GM23248 (cell line): ENCODE measurements around the gene PLIN3.
"Not testable (repeated sequence)": the region's sequence is repeated elsewhere in the genome, so short reads cannot be mapped to it uniquely, and the experiment has no call there.

Experiments
- EZH2 ChIP-seq: fragments of 200-600 bp; sonication (generic); IDR thresholded peaks from 2 replicates; pipeline ENCODE4 v1.6.1; 2018; ENCODE audit warnings: antibody characterized with exemption, mild to moderate bottlenecking; ENCODE audit not compliant: insufficient read depth, poor library complexity, severe bottlenecking
- EZH2phosphoT487 ChIP-seq: fragments of 200-600 bp; sonication (generic); IDR thresholded peaks from 2 replicates; pipeline ENCODE4 v1.6.1; 2018; ENCODE audit warnings: antibody characterized with exemption, moderate library complexity, mild to moderate bottlenecking, low read depth; ENCODE audit not compliant: insufficient read depth

DNA sequence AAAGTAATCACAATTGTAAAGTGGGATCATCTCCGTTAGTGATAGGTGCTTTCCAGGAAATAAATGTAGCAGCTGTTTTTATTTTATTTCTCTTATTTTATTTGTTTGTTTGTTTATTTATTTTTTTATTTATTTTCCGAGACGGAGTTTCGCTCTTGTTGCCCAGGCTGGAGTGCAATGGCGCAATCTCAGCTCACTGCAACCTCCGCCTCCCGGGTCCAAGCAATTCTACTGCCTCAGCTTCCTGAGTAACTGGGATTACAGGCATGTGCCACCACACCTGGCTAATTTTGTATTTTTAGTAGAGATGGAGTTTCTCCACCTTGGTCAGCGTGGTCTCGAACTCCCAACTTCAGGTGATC lies 35.5 kb downstream of the PLIN3 start:
- TF ChIP-seq EZH2, EZH2phosphoT487: not testable (repeated sequence)
